NCI-H2081 (cell line): Measurements from ENCODE around the gene PPL.

Source experiments
- DNase-seq, 2 experiments: peaks; one replicate each; lab custom pipeline; 2025; lab: John Stamatoyannopoulos, UW

PPL gene

DNA sequence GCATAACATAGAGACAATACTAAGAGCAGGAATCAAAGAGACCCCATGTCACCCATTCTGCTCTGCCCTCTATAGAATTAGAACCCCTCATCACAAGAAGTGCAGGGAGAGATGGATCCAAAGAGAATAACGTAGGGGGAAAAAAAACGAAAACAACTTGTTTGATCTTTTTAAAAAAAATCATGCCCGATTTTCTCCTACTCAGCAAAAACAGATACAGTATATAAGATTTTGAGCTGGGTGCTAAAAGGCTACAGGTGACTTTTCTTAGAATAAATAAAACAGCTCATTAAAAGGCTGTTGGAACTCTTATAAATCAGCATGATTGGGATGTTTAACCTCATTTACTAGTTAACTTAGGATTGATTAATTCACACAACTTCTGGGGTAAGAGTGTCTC, 72.2 kb downstream of the PPL start:
- DNase-seq = no peak

DNA sequence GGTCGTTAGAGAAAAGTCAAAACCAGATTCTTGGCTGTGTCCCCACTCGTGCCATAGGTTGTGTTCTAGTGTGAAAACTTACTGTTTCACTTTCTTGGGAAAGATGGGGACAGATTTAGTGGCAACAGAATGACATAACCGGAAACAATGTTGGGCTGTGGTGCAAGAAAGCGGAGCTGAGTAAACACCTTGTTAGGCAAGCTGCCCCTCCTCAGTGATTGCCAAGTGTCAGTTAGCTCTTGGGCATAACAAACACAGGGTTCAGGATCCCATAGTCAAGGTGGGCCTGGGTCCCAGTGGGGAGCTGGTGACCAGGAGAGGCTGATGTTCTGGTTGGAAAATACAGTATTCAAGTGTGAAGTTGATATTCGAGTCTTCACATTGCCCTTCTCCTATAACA, 74.3 kb downstream of the PPL start:
- no peak for DNase-seq

DNA sequence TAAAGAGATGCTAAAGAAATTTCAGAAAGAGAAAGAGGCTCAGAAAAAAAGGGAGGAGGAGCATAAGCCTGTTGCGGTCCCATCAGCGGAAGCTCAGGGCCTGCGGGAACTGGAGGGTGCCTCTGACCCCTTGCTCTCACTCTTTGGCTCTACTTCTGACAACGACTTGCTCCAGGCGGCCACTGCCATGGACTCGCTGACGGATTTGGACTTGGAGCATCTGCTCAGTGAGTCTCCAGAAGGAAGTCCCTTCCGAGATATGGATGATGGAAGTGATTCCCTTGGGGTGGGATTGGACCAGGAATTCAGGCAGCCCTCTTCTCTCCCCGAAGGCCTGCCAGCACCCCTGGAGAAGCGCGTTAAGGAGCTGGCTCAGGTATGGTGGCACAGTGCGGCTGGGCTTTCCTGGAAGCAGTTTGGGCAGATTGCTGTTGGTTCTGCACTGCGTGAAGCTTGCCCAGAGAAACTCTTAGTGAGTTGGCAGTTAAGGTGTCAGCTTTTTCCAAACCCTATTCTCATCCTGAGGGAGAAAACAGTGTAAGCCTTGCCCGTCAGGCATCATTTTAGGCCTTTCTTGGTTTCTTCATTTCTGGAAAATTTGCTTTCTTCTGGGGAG, 76.1 kb downstream of the PPL start:
- DNase-seq = no peak

GRCh38 chr16:4859900-4860255, 77.1 kb downstream of the PPL start:
- DNase-seq = no peak

- no peak for DNase-seq
Measured at GRCh38 chr16:4859190-4859899, 77.6 kb downstream of the PPL start.

DNA sequence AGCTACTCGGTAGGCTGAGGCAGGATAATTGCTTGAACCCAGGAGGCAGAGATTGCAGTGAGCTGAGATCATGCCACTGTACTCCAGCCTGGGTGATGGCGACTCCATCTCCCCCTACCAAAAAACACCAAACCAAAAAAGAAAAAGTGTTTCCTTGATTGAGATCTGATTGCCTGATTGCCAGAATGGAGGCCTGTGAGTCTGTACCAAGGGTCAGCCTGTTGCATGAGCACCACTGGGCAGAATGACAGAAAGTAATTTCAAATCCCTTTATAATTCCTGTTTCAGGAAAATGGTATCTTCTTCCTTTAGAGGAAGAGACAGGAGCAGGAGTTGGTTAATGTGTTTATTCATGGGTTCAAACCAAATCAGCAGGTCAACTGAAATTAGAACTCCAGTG, 81.1 kb downstream of the PPL start:
- no peak for DNase-seq

DNA sequence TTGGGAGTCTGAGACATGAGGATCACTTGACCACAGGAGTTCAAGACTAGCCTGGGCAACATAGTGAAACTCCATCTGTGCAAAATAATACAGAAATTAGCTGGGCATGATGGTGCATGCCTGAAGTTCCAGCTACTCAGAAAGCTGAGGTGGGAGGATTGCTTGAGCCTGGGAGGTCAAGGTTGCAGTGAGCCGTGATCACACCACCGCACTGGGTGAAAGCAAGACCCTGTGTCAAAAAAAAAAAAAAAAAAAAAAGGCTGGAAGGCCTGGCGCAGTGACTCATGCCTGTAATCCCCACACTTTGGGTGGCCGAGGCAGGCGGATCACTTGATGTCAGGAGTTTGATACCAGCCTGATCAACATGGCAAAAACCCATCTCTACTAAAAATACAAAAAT, 81.6 kb downstream of the PPL start:
- DNase-seq = no peak

DNA sequence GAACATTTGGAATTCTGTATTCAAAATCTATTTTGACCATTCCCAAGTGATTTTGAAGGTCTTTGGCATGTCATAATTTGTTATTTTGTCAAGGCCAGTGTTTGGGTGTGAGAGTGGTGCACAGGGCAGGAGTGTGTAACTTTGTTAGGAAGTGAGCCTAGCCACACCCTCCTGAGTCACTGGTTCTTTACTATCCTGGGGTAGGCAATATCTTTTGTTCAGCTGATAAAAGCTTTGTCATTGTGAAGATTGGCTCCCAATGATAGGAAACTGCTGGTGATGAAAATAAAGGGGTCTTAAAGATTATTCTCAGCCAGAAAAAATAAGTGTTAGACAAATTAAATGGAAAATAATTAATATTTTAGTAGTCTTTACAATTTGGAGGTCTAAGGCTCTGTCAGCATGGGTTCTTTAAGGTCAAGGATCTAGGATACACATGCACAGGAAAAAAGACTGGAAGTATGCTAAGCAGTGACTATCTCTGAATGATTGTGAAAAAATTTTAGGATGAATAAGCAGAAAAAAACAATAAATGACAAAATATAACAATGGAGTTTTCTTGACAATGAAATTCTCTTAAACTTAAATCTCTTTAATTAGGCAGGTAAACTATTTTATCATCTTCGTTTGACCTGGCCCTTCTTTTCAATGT, 84.6 kb downstream of the PPL start:
- no peak for DNase-seq

- no peak for DNase-seq
Measured at GRCh38 chr16:4850211-4850610, 86.7 kb downstream of the PPL start.

DNA sequence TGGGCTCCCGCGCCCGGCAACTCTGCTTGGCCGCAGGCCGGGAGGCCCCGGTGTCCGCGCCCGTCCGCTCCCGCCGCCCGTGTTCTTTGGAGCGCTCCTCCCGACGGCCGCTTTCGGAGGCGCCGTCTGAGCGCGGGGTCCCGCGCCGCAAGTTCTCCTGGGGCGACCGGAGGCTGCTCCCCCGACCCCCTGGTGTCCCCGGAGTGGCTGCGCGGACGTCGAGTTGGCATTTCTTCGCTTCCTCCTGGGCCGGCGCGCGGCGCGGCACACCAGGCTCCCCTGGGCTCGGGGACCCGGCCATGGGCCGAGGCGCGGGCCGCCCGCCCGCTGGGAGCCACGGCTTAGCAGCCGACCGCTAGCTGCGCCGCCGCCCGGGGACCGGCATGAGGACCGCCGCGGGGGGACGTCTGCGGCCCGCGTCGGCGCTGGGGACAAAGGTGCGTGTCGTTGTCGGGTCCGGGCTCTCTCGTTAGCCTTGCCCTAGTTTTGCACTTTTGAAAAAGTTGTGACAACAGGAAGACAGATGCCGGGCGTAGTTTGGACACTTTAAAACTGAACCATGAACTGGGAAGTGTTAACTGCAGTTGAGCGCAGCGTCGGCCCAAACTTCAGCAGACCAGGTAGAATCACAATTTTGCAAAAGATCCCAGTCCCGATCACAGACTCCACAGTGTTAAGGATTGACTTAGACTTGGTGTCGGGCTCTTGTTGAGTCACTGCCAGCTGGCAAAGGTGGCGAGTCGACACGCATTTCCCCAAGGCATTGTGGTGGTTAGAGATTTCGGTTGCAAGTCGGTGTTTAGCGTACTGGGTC, 89.0 kb downstream of the PPL start:
- DNase-seq = peak in 1 of 2 experiments; percentile 16

GRCh38 chr16:4846901-4847773, 89.8 kb downstream of the PPL start, which contains the start of the genes GLYR1 and UBN1:
Gene GLYR1, minus strand, starts transcription at chr16:4847288. Its CDS starts 23 bp downstream, at chr16:4847265.
Gene UBN1, plus strand, starts transcription at chr16:4847481. Its CDS starts 5,437 bp downstream, at chr16:4852918.
- DNase-seq = peak; percentile 97

DNA sequence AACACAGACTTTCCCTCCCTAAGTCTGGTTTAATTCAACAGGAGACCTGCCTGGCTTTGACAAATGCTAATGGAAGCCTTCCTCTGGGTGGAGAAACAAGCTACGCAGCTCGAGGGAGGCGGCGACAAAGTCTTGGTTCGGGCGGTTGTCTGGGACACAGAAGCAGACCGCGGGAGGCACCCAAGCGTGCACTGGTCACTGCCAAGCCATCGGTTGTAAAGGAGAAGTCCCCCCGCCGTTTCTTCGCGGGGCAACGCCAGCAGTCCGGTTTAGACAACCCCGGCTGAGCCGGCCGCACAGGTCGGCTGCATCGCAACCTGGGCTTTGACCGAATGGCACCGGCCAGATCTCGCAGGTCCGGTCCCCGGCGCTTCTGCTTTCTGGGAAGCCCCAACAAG, 90.4 kb downstream of the PPL start:
- DNase-seq = peak in 1 of 2 experiments; percentile 42

DNA sequence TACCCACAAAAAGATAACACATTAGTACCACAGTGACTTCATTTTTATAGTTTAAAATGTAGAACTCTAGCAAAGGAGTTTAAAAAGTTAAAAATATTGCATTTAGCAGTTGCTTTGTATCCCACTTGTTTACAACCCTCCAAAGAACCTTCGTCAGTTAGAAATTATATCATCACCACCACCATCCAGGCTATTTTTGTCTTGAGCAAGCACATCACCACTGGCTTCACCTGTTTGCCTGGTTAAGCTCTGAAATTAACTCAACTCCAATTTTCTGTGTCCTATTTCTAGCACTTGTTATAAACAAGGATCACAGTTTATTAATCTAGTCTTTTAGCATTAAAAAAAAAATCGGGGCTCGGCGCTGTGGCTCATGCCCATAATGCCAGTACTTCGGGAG, 96.0 kb downstream of the PPL start:
- DNase-seq = no peak

- no peak for DNase-seq
Measured at GRCh38 chr16:4839942-4840341, 97.0 kb downstream of the PPL start.

- no peak for DNase-seq
Measured at GRCh38 chr16:4837733-4838501, 99.0 kb downstream of the PPL start.

- DNase-seq = no peak
Measured at GRCh38 chr16:4836727-4837126, 100.2 kb downstream of the PPL start.

GRCh38 chr16:4833584-4833983, 103.4 kb downstream of the PPL start:
- DNase-seq = no peak

DNA sequence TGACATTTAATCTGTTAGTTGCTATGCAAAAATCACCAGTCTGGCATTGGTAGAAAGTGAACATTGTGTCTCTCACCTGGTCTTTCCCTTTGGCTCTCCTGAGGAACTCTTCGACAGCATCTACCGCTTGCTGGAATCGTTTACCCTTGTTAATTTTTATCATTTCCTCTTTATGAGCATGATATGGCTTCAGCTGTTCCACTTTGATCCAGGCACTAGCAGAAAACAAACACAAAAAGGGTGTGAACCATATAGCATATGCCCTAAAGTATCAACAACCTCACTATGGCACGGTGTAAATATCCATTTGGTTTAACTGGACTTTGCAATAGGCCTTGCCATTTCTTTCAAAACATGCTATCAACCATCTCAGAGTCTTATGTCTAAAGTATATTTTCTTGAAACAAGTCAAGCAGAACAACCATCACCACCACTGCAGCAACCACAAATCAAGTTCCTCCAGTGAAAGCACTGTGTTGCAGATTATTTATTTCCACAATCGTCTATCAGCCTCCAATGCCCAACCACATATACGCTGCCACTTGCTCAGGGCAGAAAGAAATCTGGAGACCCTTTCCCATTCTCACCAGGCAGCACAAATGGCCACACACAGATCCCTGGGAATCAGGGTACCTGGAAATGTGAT, 104.1 kb downstream of the PPL start:
- no peak for DNase-seq
